Natural killer cell (primary cell): ENCODE data around the gene PLEKHH1. TPM values are rescaled to one million over a fixed set of nuclear protein-coding genes. Genes with fewer than 3 reads are reported as not detected.

Source experiments
- ATAC-seq, 3 donors: fragments of 150-1000 bp in 2 of 3; fragments of 200-7000 bp in 1 of 3; cut with Tn5 transposase; 1 replicate in 1 of 3; 2 replicates in 2 of 3; pipeline ENCODE4 v1.10.0; 2021; ENCODE audit warnings: mild to moderate bottlenecking in 2 of 3, moderate library complexity in 2 of 3
- DNase-seq, 2 donors: peaks; one replicate each; pipeline versions ENCODE4 v3.0.0 to v3.0.0-alpha.2; 2013 to 2021; ENCODE audit warnings: mixed read lengths in 1 of 2
- H3K27ac ChIP-seq: one replicate; pipeline ENCODE4 v1.5.1; 2013; ENCODE audit warnings: mild to moderate bottlenecking, low read length
- H3K27me3 ChIP-seq: one replicate; pipeline ENCODE4 v1.6.1; 2013; ENCODE audit warnings: low read length; ENCODE audit not compliant: control insufficient read depth, insufficient read depth
- H3K36me3 ChIP-seq: one replicate; pipeline ENCODE4 v1.6.1; 2013; ENCODE audit warnings: low read length; ENCODE audit not compliant: control insufficient read depth, insufficient read depth
- H3K4me1 ChIP-seq: one replicate; pipeline ENCODE4 v1.6.1; 2013; ENCODE audit warnings: low read length; ENCODE audit not compliant: control insufficient read depth, insufficient read depth
- H3K4me3 ChIP-seq: one replicate; pipeline ENCODE4 v1.5.1; 2013; ENCODE audit warnings: low read length
- H3K9me3 ChIP-seq: one replicate; pipeline ENCODE4 v1.6.1; 2013; ENCODE audit warnings: low read length; ENCODE audit not compliant: control insufficient read depth, insufficient read depth
- H3K27ac Mint-ChIP-seq, 2 donors: one replicate each; pipeline ENCODE4 v1.8.0; 2022; ENCODE audit warnings: mild to moderate bottlenecking in 2 of 2, mixed read lengths in 2 of 2, moderate library complexity in 1 of 2
- H3K27me3 Mint-ChIP-seq, 2 donors: one replicate each; pipeline ENCODE4 v1.8.0; 2022; ENCODE audit warnings: low read depth in 2 of 2, mixed read lengths in 2 of 2
- H3K36me3 Mint-ChIP-seq: one replicate; pipeline ENCODE4 v1.8.0; 2022; ENCODE audit warnings: mixed read lengths
- H3K4me1 Mint-ChIP-seq, 2 donors: one replicate each; pipeline ENCODE4 v1.8.0; 2022; ENCODE audit warnings: mixed read lengths in 2 of 2
- H3K4me3 Mint-ChIP-seq: one replicate; pipeline ENCODE4 v1.8.0; 2022; ENCODE audit warnings: mild to moderate bottlenecking, moderate library complexity, mixed read lengths
- H3K9me3 Mint-ChIP-seq, 2 donors: one replicate each; pipeline ENCODE4 v1.8.0; 2022; ENCODE audit warnings: mixed read lengths in 2 of 2
- CTCF ChIP-seq: fragments of 200-600 bp; IDR thresholded peaks from one replicate; pipeline ENCODE4 v1.8.0; 2022; ENCODE audit warnings: antibody characterized with exemption
- WGBS: methylation state at CpG from one replicate; pipeline ENCODE4 v1.1.7; 2013; ENCODE audit warnings: missing lambda C conversion rate; ENCODE audit not compliant: insufficient coverage; 5-methylcytosine and 5-hydroxymethylcytosine counted together
- intact Hi-C: fragments of 100-400 bp; cut with micrococcal nuclease; formaldehyde crosslinking; loops from one replicate; pipeline ENCODE4 v1.14.2; 2022
- total RNA-seq, 4 donors: library from RNA; stranded (reverse); fragments of 120-200 nt in 1 of 4; gene quantifications; one replicate each; pipeline versions ENCODE4 v1.2.3 to v1.2.4, GENCODE V29; 2013 to 2022

PLEKHH1 gene
- total RNA-seq, 3 donors from 2014 or later (not counting 1 experiment from before 2014, with no cell fraction given), result not detected

DNA sequence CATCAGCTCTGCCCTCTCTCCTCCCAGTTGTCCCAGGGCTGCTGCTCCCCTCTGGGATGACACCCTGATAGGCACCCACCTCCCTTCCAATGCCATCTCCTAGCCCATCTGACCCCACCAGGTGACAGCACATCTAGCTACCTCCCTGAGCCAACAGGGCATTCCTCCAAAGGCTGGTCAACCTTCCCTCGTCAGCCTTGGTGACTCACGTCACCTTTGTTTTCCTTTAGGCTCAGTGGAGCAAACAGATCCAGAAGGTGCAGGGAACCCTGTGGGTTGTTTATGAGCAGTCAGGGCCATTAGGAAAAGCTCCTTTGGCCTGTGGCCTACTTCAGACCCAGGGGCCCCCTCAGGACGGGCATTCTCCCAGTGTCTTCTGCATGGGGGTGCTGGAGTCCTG is 34.6 kb downstream of the PLEKHH1 start:
- peaks cover 0 to 10% of the 10 kb centered on the region in 2 donors for H3K27me3 Mint-ChIP-seq
- DNase-seq, result no peak
- no peaks in the 10 kb centered on the region for H3K4me1 ChIP-seq
- no peak overlapping the region for H3K27ac Mint-ChIP-seq
- H3K4me3 ChIP-seq, result no peak overlapping the region
- no peak overlapping the region for H3K4me3 Mint-ChIP-seq
- H3K27me3 ChIP-seq, result no peaks in the 10 kb centered on the region
- no peaks in the 10 kb centered on the region for H3K9me3 Mint-ChIP-seq
- WGBS, result 77% methylated on average over 3 of the region's 3 CpGs
- peaks cover 11 to 13% of the 10 kb centered on the region in 2 donors for H3K4me1 Mint-ChIP-seq
- H3K27ac ChIP-seq, result no peak overlapping the region
- TF ChIP-seq CTCF, result no peak
- ATAC-seq, result no peak
- no peaks in the 10 kb centered on the region for H3K36me3 Mint-ChIP-seq
- H3K9me3 ChIP-seq, result no peaks in the 10 kb centered on the region
- H3K36me3 ChIP-seq, result no peaks in the 10 kb centered on the region
- intact Hi-C loops, result no loop called here

- TF ChIP-seq CTCF, result no peak
- H3K27ac ChIP-seq, result no peak overlapping the region
- H3K4me3 ChIP-seq, result no peak overlapping the region
- H3K36me3 ChIP-seq, result no peaks in the 10 kb centered on the region
- ATAC-seq (no peak), DNase-seq (no peak)
- intact Hi-C loops, result no loop called here
- no peaks in the 10 kb centered on the region for H3K36me3 Mint-ChIP-seq
- WGBS, result 79% methylated on average over 11 of the region's 11 CpGs
- H3K9me3 ChIP-seq, result no peaks in the 10 kb centered on the region
- H3K27ac Mint-ChIP-seq, result no peak overlapping the region
- no peaks in the 10 kb centered on the region for H3K27me3 ChIP-seq
- no peaks in the 10 kb centered on the region for H3K4me1 ChIP-seq
- H3K4me3 Mint-ChIP-seq, result no peak overlapping the region
- H3K9me3 Mint-ChIP-seq, result no peaks in the 10 kb centered on the region
- peaks cover 11 to 13% of the 10 kb centered on the region in 2 donors for H3K4me1 Mint-ChIP-seq
- H3K27me3 Mint-ChIP-seq, result peaks cover 0 to 12% of the 10 kb centered on the region in 2 donors
Measured at GRCh38 chr14:67569011-67569650, 36.0 kb downstream of the PLEKHH1 start.

GRCh38 chr14:67569651-67570290 is 36.7 kb downstream of the PLEKHH1 start:
- no peaks in the 10 kb centered on the region for H3K27me3 ChIP-seq
- H3K9me3 ChIP-seq, result no peaks in the 10 kb centered on the region
- WGBS, result 89% methylated on average over 2 of the region's 4 CpGs
- Mint-ChIP-seq H3K36me3 (no peaks in the 10 kb centered on the region), H3K27ac (no peak overlapping the region), H3K27me3 (peaks cover 0 to 12% of the 10 kb centered on the region in 2 donors), H3K4me1 (peaks cover 11 to 13% of the 10 kb centered on the region in 2 donors), H3K9me3 (no peaks in the 10 kb centered on the region), H3K4me3 (no peak overlapping the region)
- no peak overlapping the region for H3K27ac ChIP-seq
- DNase-seq, result no peak
- H3K4me1 ChIP-seq, result no peaks in the 10 kb centered on the region
- no peak overlapping the region for H3K4me3 ChIP-seq
- ATAC-seq, result no peak
- intact Hi-C loops, result no loop called here
- H3K36me3 ChIP-seq, result no peaks in the 10 kb centered on the region
- no peak for TF ChIP-seq CTCF
